ENCODE data around the gene HNMT.

- no peak for TF ChIP-seq SP1 (CRISPR knock-in tag; conservative IDR thresholded peaks at IDR 0.05)
- TF ChIP-seq CTCF (IDR thresholded peaks at IDR 0.05), result no peak
- TF ChIP-seq FOXP4 (CRISPR knock-in tag; IDR thresholded peaks at IDR 0.05), result no peak
- TF ChIP-seq NR1H2 (CRISPR knock-in tag; IDR thresholded peaks at IDR 0.05), result no peak
- no peak for TF ChIP-seq ATF3 (CRISPR knock-in tag; conservative IDR thresholded peaks at IDR 0.05)
- no peak for TF ChIP-seq CBFB (CRISPR knock-in tag; IDR thresholded peaks at IDR 0.05; ENCODE audit: low read depth)
These were observed 16.4 kb upstream of the HNMT start for GRCh38 chr2:137947728-137948336.

Data from WTC11 (cell line).